H9 (cell line): ENCODE data around the gene RIT2. TPM values are rescaled to one million over a fixed set of nuclear protein-coding genes. Genes with fewer than 3 reads are reported as not detected.

Source experiments
- DNase-seq: peaks from one replicate; pipeline ENCODE4 v3.0.0-alpha.2; 2017
- H2AFZ ChIP-seq: one replicate; pipeline ENCODE4 v1.6.1; 2013; ENCODE audit warnings: mild to moderate bottlenecking, low read length, control low read depth, moderate library complexity
- H2AK5ac ChIP-seq: 2 replicates; pipeline ENCODE4 v1.6.1; 2013; ENCODE audit warnings: low read length, control low read depth, mixed read lengths; ENCODE audit not compliant: insufficient read length
- H2BK120ac ChIP-seq: one replicate; pipeline ENCODE4 v1.6.1; 2013; ENCODE audit warnings: low read depth, mild to moderate bottlenecking, low read length, control low read depth, inconsistent platforms; ENCODE audit not compliant: poor library complexity, severe bottlenecking
- H2BK12ac ChIP-seq: 2 replicates; pipeline ENCODE4 v1.6.1; 2013; ENCODE audit warnings: low read length, control low read depth, mixed read lengths, low read depth; ENCODE audit not compliant: insufficient read length
- H2BK15ac ChIP-seq: 2 replicates; pipeline ENCODE4 v1.6.1; 2013; ENCODE audit warnings: low read depth, low read length, control low read depth
- H2BK20ac ChIP-seq: one replicate; pipeline ENCODE4 v1.6.1; 2013; ENCODE audit warnings: low read depth, mild to moderate bottlenecking, low read length, control low read depth, inconsistent platforms; ENCODE audit not compliant: poor library complexity, severe bottlenecking
- H2BK5ac ChIP-seq: 2 replicates; pipeline ENCODE4 v1.6.1; 2013; ENCODE audit warnings: low read length, control low read depth, mixed read lengths; ENCODE audit not compliant: insufficient read length
- H3K14ac ChIP-seq: 2 replicates; pipeline ENCODE4 v1.6.1; 2013; ENCODE audit warnings: low read length, control low read depth; ENCODE audit not compliant: insufficient read depth
- H3K18ac ChIP-seq: 2 replicates; pipeline ENCODE4 v1.6.1; 2013; ENCODE audit warnings: low read depth, mild to moderate bottlenecking, mixed read lengths, low read length, control low read depth; ENCODE audit not compliant: insufficient read length
- H3K23ac ChIP-seq: 2 replicates; pipeline ENCODE4 v1.6.1; 2013; ENCODE audit warnings: low read length, control low read depth, mixed read lengths, low read depth; ENCODE audit not compliant: insufficient read length
- H3K23me2 ChIP-seq: 2 replicates; pipeline ENCODE4 v1.6.1; 2013; ENCODE audit warnings: low read depth, mild to moderate bottlenecking, mixed read lengths, low read length, control low read depth; ENCODE audit not compliant: insufficient read length, poor library complexity, severe bottlenecking
- H3K27ac ChIP-seq: 2 replicates; pipeline ENCODE4 v1.5.1; 2013; ENCODE audit warnings: low read length, control low read depth, mixed read lengths, low read depth; ENCODE audit not compliant: insufficient read length
- H3K27me3 ChIP-seq: 2 replicates; pipeline ENCODE4 v1.6.1; 2013; ENCODE audit warnings: low read length, control low read depth, inconsistent platforms; ENCODE audit not compliant: insufficient read depth
- H3K4ac ChIP-seq: 2 replicates; pipeline ENCODE4 v1.6.1; 2013; ENCODE audit warnings: low read depth, mild to moderate bottlenecking, control low read depth, inconsistent platforms, low read length, moderate library complexity
- H3K4me1 ChIP-seq: 2 replicates; pipeline ENCODE4 v1.6.1; 2013; ENCODE audit warnings: low read length, control low read depth, inconsistent platforms; ENCODE audit not compliant: insufficient read depth
- H3K4me2 ChIP-seq: 2 replicates; pipeline ENCODE4 v1.6.1; 2013; ENCODE audit warnings: low read length, control low read depth, mixed read lengths; ENCODE audit not compliant: insufficient read length, insufficient read depth
- H3K56ac ChIP-seq: 2 replicates; pipeline ENCODE4 v1.6.1; 2013; ENCODE audit warnings: low read depth, mild to moderate bottlenecking, mixed read lengths, low read length, control low read depth; ENCODE audit not compliant: insufficient read length
- H3K79me1 ChIP-seq: 2 replicates; pipeline ENCODE4 v1.6.1; 2013; ENCODE audit warnings: low read depth, mild to moderate bottlenecking, moderate library complexity, low read length, control low read depth, inconsistent platforms; ENCODE audit not compliant: insufficient read depth, poor library complexity, severe bottlenecking
- H3K79me2 ChIP-seq: 2 replicates; pipeline ENCODE4 v1.6.1; 2013; ENCODE audit warnings: low read length, control low read depth, inconsistent platforms; ENCODE audit not compliant: insufficient read depth
- H3K9ac ChIP-seq: 2 replicates; pipeline ENCODE4 v1.6.1; 2013; ENCODE audit warnings: low read length, control low read depth, mixed read lengths; ENCODE audit not compliant: insufficient read length; ENCODE audit errors: extremely low read depth
- H3K9me3 ChIP-seq: one replicate; pipeline ENCODE4 v1.6.1; 2013; ENCODE audit warnings: low read depth, low read length, inconsistent platforms; ENCODE audit not compliant: control insufficient read depth
- H3T11ph ChIP-seq: one replicate; pipeline ENCODE4 v1.6.1; 2013; ENCODE audit warnings: mild to moderate bottlenecking, low read length, control low read depth, inconsistent platforms
- H4K20me1 ChIP-seq: one replicate; pipeline ENCODE4 v1.6.1; 2013; ENCODE audit not compliant: control insufficient read depth, insufficient read length, insufficient read depth
- H4K5ac ChIP-seq: 2 replicates; pipeline ENCODE4 v1.6.1; 2013; ENCODE audit warnings: low read depth, mild to moderate bottlenecking, mixed read lengths, low read length, control low read depth; ENCODE audit not compliant: insufficient read length
- H4K8ac ChIP-seq: replicated peaks from 2 replicates; pipeline ENCODE4 v1.6.1; 2013; ENCODE audit warnings: low read length, control low read depth, mixed read lengths, low read depth; ENCODE audit not compliant: insufficient read length
- H4K91ac ChIP-seq: 2 replicates; pipeline ENCODE4 v1.6.1; 2013; ENCODE audit warnings: low read depth, mild to moderate bottlenecking, moderate library complexity, mixed read lengths, low read length, control low read depth; ENCODE audit not compliant: insufficient read length
- H3K27ac Mint-ChIP-seq, 3 experiments: 2 replicates in 2 of 3; 3 replicates in 1 of 3; pipeline ENCODE4 v1.8.0; 2020 to 2021; ENCODE audit warnings: mixed read lengths in 3 of 3, mild to moderate bottlenecking in 1 of 3, moderate library complexity in 1 of 3
- H3K27me3 Mint-ChIP-seq: 2 replicates; pipeline ENCODE4 v1.8.0; 2021; ENCODE audit warnings: low read depth, mild to moderate bottlenecking, moderate library complexity, mixed read lengths
- H3K36me3 Mint-ChIP-seq, 3 experiments: 2 replicates in 2 of 3; 3 replicates in 1 of 3; pipeline ENCODE4 v1.8.0; 2020 to 2021; ENCODE audit warnings: low read depth in 3 of 3, mixed read lengths in 3 of 3; ENCODE audit not compliant: insufficient read depth in 1 of 3
- H3K4me1 Mint-ChIP-seq, 2 experiments: 2 replicates each; pipeline ENCODE4 v1.8.0; 2020; ENCODE audit warnings: mixed read lengths in 2 of 2
- H3K4me3 Mint-ChIP-seq, 2 experiments: 2 replicates in 1 of 2; 3 replicates in 1 of 2; pipeline ENCODE4 v1.8.0; 2020 to 2021; ENCODE audit warnings: mild to moderate bottlenecking in 2 of 2, mixed read lengths in 2 of 2, moderate library complexity in 1 of 2
- H3K9me3 Mint-ChIP-seq, 2 experiments: 2 replicates in 1 of 2; 3 replicates in 1 of 2; pipeline ENCODE4 v1.8.0; 2020; ENCODE audit warnings: mild to moderate bottlenecking in 2 of 2, mixed read lengths in 2 of 2, moderate library complexity in 1 of 2
- CTCF ChIP-seq: fragments of 200-600 bp; sonication (generic); conservative IDR thresholded peaks from 3 replicates; pipeline ENCODE4 v1.8.0; 2021; ENCODE audit warnings: antibody characterized with exemption, mild to moderate bottlenecking
- WGBS: extraction: QIAGEN DNeasy Blood & Tissue Kit; methylation state at CpG from one replicate; pipeline ENCODE4 v1.1.7; 2013; ENCODE audit warnings: missing lambda C conversion rate, low lambda C conversion rate, mixed read lengths; ENCODE audit not compliant: insufficient read length; ENCODE audit errors: extremely low coverage; 5-methylcytosine and 5-hydroxymethylcytosine counted together
- total RNA-seq: library from RNA; stranded (reverse); gene quantifications from 2 replicates; pipeline ENCODE4 v1.2.1, GENCODE V29; 2021

The RIT2 gene
- total RNA-seq, 1 experiment from 2014 or later = 1.2 TPM

GRCh38 chr18:43159086-43159770 is 43.7 kb upstream of the RIT2 start:
- Histone ChIP-seq H3K27ac (no peak overlapping the region), H3K9me3 (no peaks in the 10 kb centered on the region), H4K5ac (no peak overlapping the region), H3T11ph (no peak overlapping the region), H3K4ac (no peak overlapping the region), H3K23me2 (no peaks in the 10 kb centered on the region), H3K23ac (no peak overlapping the region), H3K9ac (no peak overlapping the region), H3K4me1 (no peaks in the 10 kb centered on the region), H2BK15ac (no peak overlapping the region), H2BK12ac (no peak overlapping the region), H4K8ac (no peak overlapping the region), H3K56ac (no peak overlapping the region), H2BK5ac (no peak overlapping the region), H3K18ac (no peak overlapping the region), H4K20me1 (no peaks in the 10 kb centered on the region), H3K79me1 (no peaks in the 10 kb centered on the region), H2BK120ac (no peak overlapping the region), H3K14ac (no peak overlapping the region), H2AK5ac (no peak overlapping the region), H2AFZ (no peak overlapping the region), H3K79me2 (no peaks in the 10 kb centered on the region), H4K91ac (no peak overlapping the region), H2BK20ac (no peak overlapping the region), H3K27me3 (no peaks in the 10 kb centered on the region), H3K4me2 (no peak overlapping the region)
- Mint-ChIP-seq H3K36me3 (peaks cover 6 to 22% (median 18%) of the 10 kb centered on the region in 3 experiments), H3K9me3 (peaks cover 10 to 19% of the 10 kb centered on the region in 2 experiments; a peak in 4 of 5 replicates), H3K27ac (no peak overlapping the region; a peak in 1 of 7 replicates), H3K27me3 (no peaks in the 10 kb centered on the region; the same call in 1 of the 2 replicates), H3K4me3 (no peak overlapping the region), H3K4me1 (peaks cover 0 to 3% of the 10 kb centered on the region in 2 experiments; a peak in 1 of 4 replicates)
- TF ChIP-seq CTCF = no peak
- DNase-seq = no peak
- WGBS = no CpG with 5 or more reads among the region's 5 CpGs
